B cell (primary cell): Measurements from ENCODE around the gene FAM131C. TPM values are rescaled to one million over a fixed set of nuclear protein-coding genes. Genes with fewer than 3 reads are reported as not detected.

Experiments used
- ATAC-seq: fragments of 200-7000 bp; cut with Tn5 transposase; one replicate; pipeline ENCODE4 v1.10.0; 2021; ENCODE audit warnings: low read depth, mild to moderate bottlenecking, moderate number of reproducible peaks, moderate library complexity
- CTCF ChIA-PET: fragments of 350-600 bp; sonication (Branson Sonifier 250); formaldehyde crosslinking; loops from one replicate; lab custom pipeline; 2021; ENCODE audit warnings: antibody characterized with exemption, inconsistent platforms; lab: Charles Lee
- POLR2A ChIA-PET: fragments of 350-600 bp; sonication (Branson Sonifier 250); formaldehyde crosslinking; loops from one replicate; lab custom pipeline; 2021; ENCODE audit warnings: antibody characterized with exemption; lab: Charles Lee
- DNase-seq: peaks from one replicate; pipeline ENCODE4 v3.0.0; 2013
- H2AFZ ChIP-seq: 2 replicates; pipeline ENCODE4 v1.6.1; 2012; ENCODE audit warnings: mild to moderate bottlenecking, low read depth, low read length; ENCODE audit not compliant: insufficient read depth, poor library complexity, severe bottlenecking
- H3K27ac ChIP-seq, 2 donors: 1 replicate in 1 of 2; 2 replicates in 1 of 2; pipeline ENCODE4 v1.5.1; 2012 to 2013; ENCODE audit warnings: low read length in 2 of 2, mild to moderate bottlenecking in 2 of 2, moderate library complexity in 1 of 2
- H3K27me3 ChIP-seq, 4 experiments: fragments of 200-600 bp in 1 of 4; sonication (generic) in 1 of 4; replicated peaks in 1 of 4; 1 replicate in 2 of 4; 2 replicates in 2 of 4; pipeline versions ENCODE4 v1.6.1 to v1.7.0; 2013 to 2016; ENCODE audit warnings: low read length in 3 of 4, mild to moderate bottlenecking in 2 of 4, mixed read lengths in 1 of 4, moderate library complexity in 1 of 4; ENCODE audit not compliant: insufficient read depth in 4 of 4, control insufficient read depth in 3 of 4; ENCODE audit errors: control extremely low read depth in 1 of 4
- H3K36me3 ChIP-seq, 2 experiments: replicated peaks in 1 of 2; 1 replicate in 1 of 2; 2 replicates in 1 of 2; pipeline versions ENCODE4 v1.6.1 to v1.7.1; 2013; ENCODE audit warnings: low read length in 1 of 2; ENCODE audit not compliant: insufficient read depth in 2 of 2, control insufficient read depth in 1 of 2; ENCODE audit errors: control extremely low read depth in 1 of 2, extremely low read depth in 1 of 2
- H3K4me1 ChIP-seq, 2 donors: fragments of 200-600 bp in 1 of 2; sonication (generic) in 1 of 2; 1 replicate in 1 of 2; 2 replicates in 1 of 2; pipeline versions ENCODE4 v1.5.1 to v1.6.1; 2013 to 2017; ENCODE audit warnings: low read length in 2 of 2; ENCODE audit not compliant: control insufficient read depth in 2 of 2, insufficient read depth in 2 of 2
- H3K4me2 ChIP-seq: replicated peaks from 2 replicates; pipeline ENCODE3; 2012; ENCODE audit warnings: mild to moderate bottlenecking, low read depth, low read length; ENCODE audit not compliant: poor library complexity, severe bottlenecking
- H3K4me3 ChIP-seq, 5 experiments: fragments of 200-600 bp in 1 of 5; sonication (generic) in 1 of 5; 1 replicate in 3 of 5; 2 replicates in 2 of 5; pipeline versions ENCODE4 v1.5.1 to v1.7.0; 2011 to 2016; ENCODE audit warnings: low read length in 4 of 5, mild to moderate bottlenecking in 4 of 5, low read depth in 2 of 5, control low read depth in 1 of 5, moderate library complexity in 1 of 5; ENCODE audit not compliant: insufficient read depth in 1 of 5; ENCODE audit errors: control extremely low read depth in 1 of 5, extremely low read depth in 1 of 5
- H3K79me2 ChIP-seq: fragments of 200-600 bp; sonication (generic); one replicate; pipeline ENCODE4 v1.6.0; 2016; ENCODE audit warnings: low read length; ENCODE audit not compliant: control insufficient read depth, insufficient read depth
- H3K9ac ChIP-seq: fragments of 200-600 bp; sonication (generic); 2 replicates; pipeline ENCODE4 v1.6.1; 2017; ENCODE audit warnings: mild to moderate bottlenecking, low read length, moderate library complexity
- H3K9me3 ChIP-seq, 3 donors: one replicate each; pipeline versions ENCODE4 v1.6.1 to v1.7.1; 2013; ENCODE audit warnings: low read length in 2 of 3; ENCODE audit not compliant: control insufficient read depth in 2 of 3, insufficient read depth in 1 of 3; ENCODE audit errors: control extremely low read depth in 1 of 3
- H4K20me1 ChIP-seq: 2 replicates; pipeline ENCODE4 v1.6.0; 2012; ENCODE audit warnings: mild to moderate bottlenecking, low read length; ENCODE audit not compliant: insufficient read depth, control insufficient read depth, poor library complexity, severe bottlenecking
- H3K27ac Mint-ChIP-seq: one replicate; pipeline ENCODE4 v1.8.0; 2021; ENCODE audit warnings: mixed read lengths
- H3K27me3 Mint-ChIP-seq: one replicate; pipeline ENCODE4 v1.8.0; 2021; ENCODE audit warnings: mixed read lengths
- H3K4me1 Mint-ChIP-seq: one replicate; pipeline ENCODE4 v1.8.0; 2021; ENCODE audit warnings: mixed read lengths
- H3K4me3 Mint-ChIP-seq: one replicate; pipeline ENCODE4 v1.8.0; 2021; ENCODE audit warnings: mixed read lengths
- H3K9me3 Mint-ChIP-seq: one replicate; pipeline ENCODE4 v1.8.0; 2022; ENCODE audit warnings: mixed read lengths; ENCODE audit not compliant: insufficient read depth
- EZH2 ChIP-seq: IDR thresholded peaks from 2 replicates; pipeline ENCODE4 v1.6.1; 2012; ENCODE audit warnings: borderline replicate concordance, low read depth, mild to moderate bottlenecking, moderate library complexity, low read length; ENCODE audit not compliant: insufficient read depth, poor library complexity, severe bottlenecking
- WGBS: methylation state at CpG from one replicate; pipeline ENCODE4 v1.1.5; 2013; ENCODE audit warnings: missing lambda C conversion rate; ENCODE audit not compliant: insufficient coverage; 5-methylcytosine and 5-hydroxymethylcytosine counted together
- intact Hi-C: fragments of 100-400 bp; cut with micrococcal nuclease; formaldehyde crosslinking; loops from one replicate; pipeline ENCODE4 v1.10.0; 2022
- polyA plus RNA-seq: library from polyadenylated mRNA; depleted of rRNA; stranded (reverse); fragments of >200 nt; gene quantifications from 2 replicates; pipeline ENCODE4 v1.2.3, GENCODE V29; 2012
- total RNA-seq, 2 donors: library from RNA; stranded (reverse); fragments of 120-200 nt in 1 of 2; gene quantifications; 1 replicate in 1 of 2; 2 replicates in 1 of 2; pipeline versions ENCODE4 v1.2.3 to v1.2.4, GENCODE V29; 2013 to 2022
- TF ChIP-seq, protein P1 (sequence below): fragments of 200-600 bp; IDR thresholded peaks from one replicate; pipeline ENCODE4 v1.8.0; 2022; ENCODE audit warnings: antibody characterized with exemption, mild to moderate bottlenecking

Gene FAM131C
- total and polyA plus RNA-seq, 2 donors (not counting 1 experiment from before 2014, with no cell fraction given) = 0.37 TPM; not detected in 1

DNA sequence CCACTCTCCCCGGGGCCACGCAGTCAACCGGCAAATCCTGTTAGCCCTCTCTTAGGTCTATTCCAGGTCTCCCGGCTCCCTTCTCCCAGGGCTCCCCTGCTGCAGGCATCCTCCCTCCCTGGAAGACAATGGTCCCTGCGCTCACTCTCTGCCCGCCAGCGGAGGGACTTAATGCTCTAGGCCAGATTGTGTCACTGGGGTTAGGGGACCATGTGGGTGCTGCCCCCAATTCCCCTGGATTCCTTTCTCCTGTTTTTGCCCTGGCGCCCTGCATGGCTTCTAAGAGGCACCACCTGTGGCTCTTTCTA, 8.2 kb downstream of the FAM131C start:
- Mint-ChIP-seq H3K9me3 (no peaks in the 10 kb centered on the region), H3K4me3 (no peak overlapping the region), H3K4me1 (no peaks in the 10 kb centered on the region), H3K27me3 (peaks cover 38% of the 10 kb centered on the region), H3K27ac (no peak overlapping the region)
- no peaks in the 10 kb centered on the region for H3K9me3 ChIP-seq
- H4K20me1 ChIP-seq = no peaks in the 10 kb centered on the region
- H3K27ac ChIP-seq = no peak overlapping the region
- H3K4me1 ChIP-seq = no peaks in the 10 kb centered on the region
- H3K4me3 ChIP-seq = no peak overlapping the region
- H3K79me2 ChIP-seq = no peaks in the 10 kb centered on the region
- no peak overlapping the region for H3K4me2 ChIP-seq
- H3K27me3 ChIP-seq = peaks cover 0 to 6% (median 0%) of the 10 kb centered on the region in 4 experiments
- WGBS = 95% methylated on average over 6 of the region's 8 CpGs
- H3K36me3 ChIP-seq = no peaks in the 10 kb centered on the region
- ChIA-PET CTCF (no interaction called here), POLR2A (no interaction called here)
- H2AFZ ChIP-seq = no peak overlapping the region
- intact Hi-C loops = no loop called here
- H3K9ac ChIP-seq = no peak overlapping the region
- no peak for TF ChIP-seq EZH2
- TF ChIP-seq, protein P1, sequence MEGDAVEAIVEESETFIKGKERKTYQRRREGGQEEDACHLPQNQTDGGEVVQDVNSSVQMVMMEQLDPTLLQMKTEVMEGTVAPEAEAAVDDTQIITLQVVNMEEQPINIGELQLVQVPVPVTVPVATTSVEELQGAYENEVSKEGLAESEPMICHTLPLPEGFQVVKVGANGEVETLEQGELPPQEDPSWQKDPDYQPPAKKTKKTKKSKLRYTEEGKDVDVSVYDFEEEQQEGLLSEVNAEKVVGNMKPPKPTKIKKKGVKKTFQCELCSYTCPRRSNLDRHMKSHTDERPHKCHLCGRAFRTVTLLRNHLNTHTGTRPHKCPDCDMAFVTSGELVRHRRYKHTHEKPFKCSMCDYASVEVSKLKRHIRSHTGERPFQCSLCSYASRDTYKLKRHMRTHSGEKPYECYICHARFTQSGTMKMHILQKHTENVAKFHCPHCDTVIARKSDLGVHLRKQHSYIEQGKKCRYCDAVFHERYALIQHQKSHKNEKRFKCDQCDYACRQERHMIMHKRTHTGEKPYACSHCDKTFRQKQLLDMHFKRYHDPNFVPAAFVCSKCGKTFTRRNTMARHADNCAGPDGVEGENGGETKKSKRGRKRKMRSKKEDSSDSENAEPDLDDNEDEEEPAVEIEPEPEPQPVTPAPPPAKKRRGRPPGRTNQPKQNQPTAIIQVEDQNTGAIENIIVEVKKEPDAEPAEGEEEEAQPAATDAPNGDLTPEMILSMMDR = no peak
- no peak for DNase-seq
- no peak for ATAC-seq

DNA sequence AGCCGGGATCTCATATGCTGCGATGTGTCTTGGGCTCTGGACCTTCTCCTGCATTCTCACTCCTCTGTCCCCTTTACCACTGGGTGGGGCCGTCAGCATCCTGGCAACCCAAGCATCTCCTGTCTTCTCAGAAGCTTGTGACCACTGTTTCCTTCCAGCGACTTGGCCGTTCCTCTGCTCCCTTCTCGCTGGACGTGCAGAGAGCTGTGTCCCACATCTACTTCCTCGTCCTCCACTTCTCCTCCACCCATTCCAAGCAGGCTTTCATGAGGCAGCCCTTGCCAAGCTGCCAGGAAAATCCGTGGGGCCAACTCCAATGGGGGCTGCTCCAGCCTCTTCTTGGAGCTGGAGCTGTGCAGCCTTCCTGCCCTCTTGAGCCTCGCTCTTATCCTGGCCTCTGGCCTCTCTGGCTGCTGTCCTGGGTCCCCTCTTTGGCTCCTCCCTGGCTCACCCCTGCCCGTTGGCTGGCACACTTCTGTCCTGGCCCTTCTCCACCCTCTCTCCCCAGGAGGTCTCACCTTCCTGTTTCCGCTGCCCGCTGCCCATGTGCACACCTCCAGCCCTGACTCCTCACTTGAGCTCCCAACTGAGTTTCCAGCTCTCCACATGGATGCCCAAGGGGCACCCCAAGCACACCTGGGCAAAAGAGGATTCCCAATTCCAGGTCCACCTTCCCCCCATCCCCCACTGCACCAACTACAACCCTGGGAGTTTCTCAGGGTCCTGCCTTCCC, 8.7 kb downstream of the FAM131C start:
- Histone ChIP-seq H3K9me3 (no peaks in the 10 kb centered on the region), H3K36me3 (no peaks in the 10 kb centered on the region), H3K27ac (no peak overlapping the region), H3K9ac (no peak overlapping the region), H2AFZ (no peak overlapping the region), H3K4me2 (no peak overlapping the region), H3K27me3 (peaks cover 0 to 6% (median 0%) of the 10 kb centered on the region in 4 experiments), H3K4me3 (no peak overlapping the region), H3K4me1 (no peaks in the 10 kb centered on the region), H3K79me2 (no peaks in the 10 kb centered on the region), H4K20me1 (no peaks in the 10 kb centered on the region)
- ChIA-PET POLR2A (interaction anchor here (0.6 kb wide), 1 partner anchor 129 kb away, joined by 6 read pairs; no protein-coding TSS in a partner anchor), CTCF (interaction anchor here (1.1 kb wide), 1 partner anchor 9 kb away, joined by 4 read pairs; the partner anchor contains the start of gene FAM131C)
- H3K27me3 Mint-ChIP-seq = peaks cover 38% of the 10 kb centered on the region
- H3K9me3 Mint-ChIP-seq = no peaks in the 10 kb centered on the region
- intact Hi-C loops = no loop called here
- TF ChIP-seq, protein P1 = no peak
- no peak for TF ChIP-seq EZH2
- no peaks in the 10 kb centered on the region for H3K4me1 Mint-ChIP-seq
- H3K27ac Mint-ChIP-seq = no peak overlapping the region
- H3K4me3 Mint-ChIP-seq = no peak overlapping the region
- 42% methylated on average over 13 of the region's 13 CpGs for WGBS
- ATAC-seq (no peak), DNase-seq (no peak)
